ENCODE results near the gene MED4.
"Not testable (repeated sequence)": the region's sequence is repeated elsewhere in the genome, so short reads cannot be mapped to it uniquely, and the experiment has no call there.

The MED4 gene

DNA sequence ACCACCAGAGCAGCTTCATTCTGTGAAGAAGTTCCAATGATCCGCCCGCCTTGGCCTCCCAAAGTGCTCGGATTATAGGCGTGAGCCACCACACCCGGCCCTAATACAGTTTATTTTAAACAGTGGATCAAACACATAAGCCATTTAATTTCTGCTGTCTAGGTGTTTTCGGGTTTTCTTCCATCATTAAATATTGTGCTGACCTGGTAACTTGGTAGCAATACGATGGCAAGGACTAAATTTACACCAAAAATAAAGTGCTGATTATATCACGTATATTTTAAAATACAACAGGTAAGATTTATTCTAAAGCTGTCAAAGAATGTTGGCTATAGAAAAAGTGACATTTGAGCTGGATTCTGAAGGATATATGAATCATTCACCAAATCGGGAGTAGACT, 1.3 kb downstream of the MED4 start:
- DNase-seq (ENCODE audit: low spot score): no peak

GRCh38 chr13:48086272-48086671, 8.6 kb downstream of the MED4 start:
- DNase-seq (ENCODE audit: low spot score): no peak

GRCh38 chr13:48081739-48082138, 13.2 kb downstream of the MED4 start:
- DNase-seq (ENCODE audit: low spot score): no peak

DNA sequence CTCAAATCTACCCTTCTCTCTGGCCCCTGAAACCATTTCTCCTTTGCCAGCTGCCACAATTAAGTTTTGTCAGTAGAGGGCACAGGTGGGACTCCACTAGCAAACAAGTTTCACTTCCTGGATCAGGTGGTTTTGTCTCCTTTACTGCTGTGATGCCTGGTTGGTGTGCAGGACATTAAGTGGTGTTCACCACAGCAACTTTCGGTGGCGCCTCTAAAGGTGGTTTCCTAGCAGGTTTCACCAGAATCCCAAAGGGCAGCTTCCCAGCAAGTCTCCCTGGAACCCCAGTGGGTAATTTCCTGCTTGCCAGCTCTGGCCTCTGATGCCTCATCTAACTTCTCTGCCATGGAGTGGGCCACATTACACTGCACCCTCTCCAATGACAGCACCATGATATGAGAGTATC, 16.6 kb downstream of the MED4 start:
- DNase-seq (ENCODE audit: low spot score): peak; percentile 26

- DNase-seq (ENCODE audit: low spot score): no peak
Measured at GRCh38 chr13:48074006-48074405, 20.9 kb downstream of the MED4 start.

DNA sequence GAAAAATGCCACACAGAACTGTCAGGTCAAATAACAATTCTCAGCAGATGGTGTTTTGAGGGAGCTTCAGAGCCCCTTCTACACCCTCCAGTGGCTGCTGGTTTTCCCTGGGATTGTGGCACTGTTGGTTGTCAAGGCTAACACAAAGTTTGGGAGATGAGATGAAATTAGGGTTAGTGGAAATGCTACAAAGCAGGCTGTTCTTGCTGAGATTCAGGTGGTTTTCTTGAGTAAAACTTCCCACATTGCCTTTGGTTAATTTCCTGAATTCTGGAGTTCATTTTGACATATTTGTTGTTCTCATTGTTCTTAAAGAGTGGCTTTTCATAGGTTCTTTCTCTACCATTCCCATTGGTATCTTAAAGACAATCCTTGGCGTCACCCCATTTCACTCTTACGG, 22.1 kb downstream of the MED4 start:
- DNase-seq (ENCODE audit: low spot score): no peak

- no peak for DNase-seq (ENCODE audit: low spot score)
Measured at GRCh38 chr13:48072304-48072703, 22.6 kb downstream of the MED4 start.

GRCh38 chr13:48070942-48071341, 24.0 kb downstream of the MED4 start:
- DNase-seq (ENCODE audit: low spot score): no peak

- DNase-seq (ENCODE audit: low spot score): no peak
Measured at GRCh38 chr13:48069573-48069972, 25.3 kb downstream of the MED4 start.

GRCh38 chr13:48068952-48069351, 26.0 kb downstream of the MED4 start:
- no peak for DNase-seq (ENCODE audit: low spot score)

GRCh38 chr13:48068036-48068435, 26.9 kb downstream of the MED4 start:
- no peak for DNase-seq (ENCODE audit: low spot score)

DNA sequence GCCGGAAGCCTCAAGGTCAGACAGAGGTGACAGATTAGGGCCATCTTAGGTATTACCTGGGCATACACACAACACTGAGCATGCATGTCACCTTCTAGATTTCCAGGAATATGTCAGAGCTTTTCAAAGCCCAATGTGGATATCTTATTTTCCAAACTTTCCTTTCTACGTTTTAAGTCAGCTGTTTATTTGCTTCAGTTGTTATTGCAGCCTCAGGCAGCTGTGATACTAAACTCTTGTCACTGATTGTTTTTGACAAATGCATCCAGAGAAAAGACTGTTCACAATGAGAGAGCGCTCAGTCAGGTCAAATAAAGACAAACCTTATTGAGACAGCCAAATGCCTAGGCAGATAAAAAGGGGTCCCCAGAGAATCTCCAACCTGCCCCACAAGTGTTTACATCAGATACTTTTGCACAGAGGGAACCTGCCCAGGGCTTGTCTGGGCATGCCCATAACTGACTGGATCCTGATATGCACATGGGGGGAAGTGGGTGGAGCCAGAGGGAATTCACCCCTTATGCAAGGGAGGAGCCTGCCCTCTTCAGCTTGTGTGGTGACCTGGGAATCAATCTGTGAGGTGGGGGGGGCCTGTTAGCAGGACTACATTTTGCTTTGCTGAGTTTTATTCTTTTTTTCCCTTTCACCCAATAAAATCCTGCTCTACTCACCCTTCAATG, 28.5 kb downstream of the MED4 start:
- no peak for DNase-seq (ENCODE audit: low spot score)

GRCh38 chr13:48059951-48060350, 35.0 kb downstream of the MED4 start:
- DNase-seq (ENCODE audit: low spot score): not testable (repeated sequence)

- not testable (repeated sequence) for DNase-seq (ENCODE audit: low spot score)
Measured at GRCh38 chr13:48058536-48058935, 36.4 kb downstream of the MED4 start.

DNA sequence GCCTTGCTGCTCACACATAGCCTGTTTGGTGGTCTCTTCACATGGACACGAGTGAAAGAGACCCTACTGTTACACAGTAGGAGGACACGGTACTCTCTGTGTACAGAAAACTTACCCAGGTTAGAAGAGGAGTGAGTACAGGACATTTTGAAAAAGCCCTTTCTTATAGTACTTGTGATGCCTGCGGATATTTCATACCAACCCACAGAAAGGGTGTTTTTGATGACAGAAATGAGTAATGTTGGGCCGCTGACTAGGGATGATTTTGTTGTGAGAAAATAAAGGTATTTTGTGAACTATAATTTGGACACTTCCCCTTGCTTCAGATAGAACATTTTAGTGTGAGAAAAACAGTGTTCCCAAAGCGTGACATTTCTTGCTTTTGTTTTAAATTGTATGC, 39.2 kb downstream of the MED4 start:
- DNase-seq (ENCODE audit: low spot score): no peak

DNA sequence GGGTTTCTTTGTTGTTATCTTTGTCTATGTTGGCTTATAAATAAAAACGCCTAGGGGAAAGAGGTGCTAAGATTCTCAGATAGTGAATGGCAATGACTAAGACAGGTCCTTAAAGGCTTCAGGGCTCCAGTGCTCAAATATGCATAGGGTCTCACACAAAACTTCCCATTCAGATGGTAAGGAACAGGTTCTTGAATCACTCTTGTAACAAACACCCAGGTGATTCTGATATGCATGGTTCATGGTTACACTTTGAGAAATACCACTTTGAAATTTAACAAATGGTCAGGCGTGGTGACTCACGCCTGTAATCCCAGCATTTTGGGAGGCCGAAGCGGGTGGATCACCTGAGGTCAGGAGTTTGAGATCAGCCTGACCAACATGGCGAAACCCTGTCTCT, 40.3 kb downstream of the MED4 start:
- DNase-seq (ENCODE audit: low spot score): no peak

DNA sequence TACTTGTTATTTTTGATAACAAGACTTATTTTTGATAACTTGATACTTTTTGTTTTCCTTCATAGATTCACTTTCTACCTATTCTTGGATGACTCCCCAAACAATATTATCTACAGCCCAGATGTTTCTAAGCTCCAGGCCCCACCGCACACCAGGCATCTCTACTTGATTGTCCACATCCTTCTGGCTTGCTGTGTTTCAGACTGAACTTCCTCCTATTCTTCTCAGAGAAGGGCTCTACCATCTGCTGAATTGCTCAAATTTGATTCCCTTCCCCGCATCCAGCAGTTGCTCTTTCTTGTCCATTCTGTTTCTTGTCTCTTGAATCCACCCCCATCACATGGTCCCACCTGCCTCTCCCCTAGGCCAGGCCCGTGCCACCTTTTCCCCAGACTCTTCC, 44.4 kb downstream of the MED4 start:
- DNase-seq (ENCODE audit: low spot score): no peak

DNA sequence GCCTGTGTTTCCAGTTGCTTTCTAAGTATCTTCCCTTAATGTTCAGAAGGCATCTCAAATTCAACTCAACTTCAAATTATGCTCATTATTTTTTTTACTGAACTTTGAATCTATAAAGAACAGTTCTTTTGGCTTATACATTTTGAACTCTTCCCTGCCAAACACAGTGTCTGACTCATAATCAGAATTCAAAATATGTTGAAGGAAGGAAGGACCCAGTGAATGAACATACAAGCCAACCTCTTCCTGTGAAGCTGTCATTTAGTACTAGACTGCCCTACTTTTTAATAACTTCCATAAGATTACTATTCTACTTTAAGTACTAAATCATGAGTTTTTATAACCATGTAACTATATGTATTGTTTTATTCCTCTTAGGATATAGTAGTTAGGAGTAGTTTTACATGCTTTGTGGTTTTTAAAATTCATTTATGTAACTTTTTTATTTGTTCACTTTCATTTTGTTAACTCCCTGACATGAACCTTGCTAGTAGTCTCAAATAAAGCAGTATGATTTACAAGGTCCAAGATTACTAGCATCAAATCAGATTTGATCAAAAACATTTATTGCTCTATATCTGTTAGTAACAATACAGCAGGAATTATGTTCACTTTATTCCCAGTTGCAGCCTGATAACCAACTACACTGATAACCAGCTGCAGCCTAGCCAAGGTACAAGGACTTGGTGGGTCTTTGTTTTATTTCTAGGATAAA, 51.0 kb downstream of the MED4 start:
- no peak for DNase-seq (ENCODE audit: low spot score)

DNA sequence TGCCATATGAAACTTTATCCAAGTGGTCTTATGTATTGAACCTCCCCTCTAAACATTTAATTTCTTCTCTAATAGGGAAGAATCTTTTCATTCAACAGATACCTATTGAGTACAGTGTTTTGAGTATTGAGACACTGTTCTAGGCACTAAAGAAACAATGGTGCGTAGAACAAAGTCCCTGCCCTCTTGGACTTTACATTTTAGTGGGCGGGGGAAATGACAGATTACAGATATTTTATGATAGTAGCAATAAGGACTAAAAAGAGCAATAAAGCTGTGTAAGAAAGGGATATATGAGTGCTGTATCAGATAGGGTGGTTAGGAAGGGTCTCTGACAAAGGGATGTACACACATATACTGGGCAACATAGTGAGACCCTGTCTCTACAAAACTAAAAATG, 52.0 kb downstream of the MED4 start:
- no peak for DNase-seq (ENCODE audit: low spot score)

DNA sequence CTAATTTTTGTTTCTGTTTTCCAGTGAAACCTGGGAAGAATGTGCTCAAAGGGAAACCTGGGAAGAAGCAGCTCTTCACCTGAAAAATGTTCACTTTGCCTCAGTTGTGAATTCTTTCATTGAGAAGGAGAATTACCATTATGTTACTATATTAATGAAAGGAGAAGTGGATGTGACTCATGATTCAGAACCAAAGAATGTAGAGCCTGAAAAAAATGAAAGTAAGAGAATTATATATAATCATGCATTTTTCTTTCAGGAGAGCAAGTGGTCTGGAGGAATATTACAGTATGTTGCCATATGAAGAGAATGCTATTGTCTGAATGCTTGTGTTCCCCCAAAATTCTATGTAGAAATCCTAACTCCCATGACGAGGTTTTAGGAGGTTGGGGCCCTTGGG, 54.0 kb downstream of the MED4 start:
- DNase-seq (ENCODE audit: low spot score): no peak

- no peak for DNase-seq (ENCODE audit: low spot score)
Measured at GRCh38 chr13:48040049-48040448, 54.9 kb downstream of the MED4 start.

GRCh38 chr13:48038761-48039160, 56.1 kb downstream of the MED4 start:
- no peak for DNase-seq (ENCODE audit: low spot score)

GRCh38 chr13:48037346-48038173, 57.3 kb downstream of the MED4 start, which contains the start of gene NUDT15:
TSS of gene NUDT15 (plus strand) at chr13:48037726. CDS start at chr13:48037747, 21 bp downstream.
- DNase-seq (ENCODE audit: low spot score): peak; percentile 95
